Keratinocyte (primary cell): Measurements from ENCODE around the gene USP54. TPM values are rescaled to one million over a fixed set of nuclear protein-coding genes. Genes with fewer than 3 reads are reported as not detected.

Source experiments
- DNase-seq: peaks from one replicate; pipeline ENCODE4 v3.0.0-alpha.2; 2011; ENCODE audit warnings: low read depth, missing footprints, low spot score
- FAIRE-seq: peaks from 2 replicates; lab custom pipeline; 2011; peaks lifted over from hg19 to GRCh38; lab: Jason Lieb, UNC
- H2AFZ ChIP-seq: 2 replicates; pipeline ENCODE4 v1.6.0; 2012; ENCODE audit warnings: low read length, control low read depth, inconsistent platforms; ENCODE audit not compliant: control insufficient read depth
- H3K27ac ChIP-seq: 2 replicates; pipeline ENCODE4 v1.5.1; 2011; ENCODE audit warnings: low read length; ENCODE audit not compliant: control insufficient read depth, insufficient read depth
- H3K27me3 ChIP-seq: 3 replicates; pipeline ENCODE4 v1.6.0; 2011; ENCODE audit warnings: low read length; ENCODE audit not compliant: control insufficient read depth, insufficient read depth; ENCODE audit errors: extremely low read depth
- H3K36me3 ChIP-seq, 2 experiments: 2 replicates in 1 of 2; 3 replicates in 1 of 2; pipeline ENCODE4 v1.5.1; 2011; ENCODE audit warnings: low read length in 2 of 2, mild to moderate bottlenecking in 1 of 2; ENCODE audit not compliant: control insufficient read depth in 2 of 2, insufficient read depth in 2 of 2; ENCODE audit errors: extremely low read depth in 1 of 2
- H3K4me1 ChIP-seq: 3 replicates; pipeline ENCODE4 v1.5.1; 2011; ENCODE audit warnings: low read length; ENCODE audit not compliant: control insufficient read depth, insufficient read depth; ENCODE audit errors: extremely low read depth
- H3K4me2 ChIP-seq: 3 replicates; pipeline ENCODE4 v1.6.0; 2011; ENCODE audit warnings: low read depth, low read length; ENCODE audit not compliant: control insufficient read depth, insufficient read depth; ENCODE audit errors: extremely low read depth
- H3K4me3 ChIP-seq, 3 experiments: fragments of 200-600 bp in 1 of 3; sonication (generic) in 1 of 3; 2 replicates in 2 of 3; 3 replicates in 1 of 3; pipeline ENCODE4 v1.5.1; 2011 to 2016; ENCODE audit warnings: low read length in 3 of 3, mild to moderate bottlenecking in 3 of 3, control low read depth in 2 of 3, inconsistent platforms in 1 of 3, low read depth in 1 of 3, mixed read lengths in 1 of 3, mixed run types in 1 of 3, moderate library complexity in 1 of 3; ENCODE audit not compliant: control insufficient read depth in 2 of 3, insufficient read depth in 2 of 3; ENCODE audit errors: extremely low read depth in 1 of 3
- H3K79me2 ChIP-seq: 2 replicates; pipeline ENCODE4 v1.6.0; 2012; ENCODE audit warnings: low read length; ENCODE audit not compliant: control insufficient read depth, insufficient read depth
- H3K9ac ChIP-seq: 3 replicates; pipeline ENCODE4 v1.6.0; 2011; ENCODE audit warnings: low read length; ENCODE audit not compliant: control insufficient read depth, insufficient read depth; ENCODE audit errors: extremely low read depth
- H3K9me1 ChIP-seq: 3 replicates; pipeline ENCODE4 v1.6.0; 2011; ENCODE audit warnings: low read length; ENCODE audit not compliant: control insufficient read depth, insufficient read depth; ENCODE audit errors: extremely low read depth
- H3K9me3 ChIP-seq: 2 replicates; pipeline ENCODE4 v1.5.1; 2012; ENCODE audit warnings: low read depth, low read length; ENCODE audit not compliant: control insufficient read depth
- H4K20me1 ChIP-seq: 3 replicates; pipeline ENCODE4 v1.6.0; 2011; ENCODE audit warnings: low read length; ENCODE audit not compliant: control insufficient read depth, insufficient read depth; ENCODE audit errors: extremely low read depth
- EZH2 ChIP-seq: IDR thresholded peaks from one replicate; pipeline ENCODE4 v1.6.1; 2012; ENCODE audit warnings: inconsistent platforms, mild to moderate bottlenecking, low read length, moderate library complexity
- dilution Hi-C: fragments of 300-500 bp; cut with MboI; formaldehyde crosslinking; loops from one replicate; pipeline ENCODE4 v1.7.0; 2020; ENCODE audit warnings: low sequenced_read_pairs; ENCODE audit not compliant: extremely low pct_ligation_motif_present
- polyA plus RNA-seq, 5 experiments: library from polyadenylated mRNA; depleted of rRNA in 3 of 5; stranded (reverse) in 3 of 5; stranded (forward) in 1 of 5; unstranded in 1 of 5; fragments of >200 nt; gene quantifications; 1 replicate in 1 of 5; 2 replicates in 3 of 5; 3 replicates in 1 of 5; pipeline versions ENCODE4 v1.2.1 to v1.2.3, GENCODE V29; 2011 to 2012; ENCODE audit warnings: missing spikeins in 2 of 5, low read depth in 1 of 5, low replicate concordance in 1 of 5
- TF ChIP-seq, protein P1 (sequence below), 3 experiments: IDR thresholded peaks in 1 of 3; conservative IDR thresholded peaks in 1 of 3; optimal IDR thresholded peaks in 1 of 3; 2 replicates in 2 of 3; 3 replicates in 1 of 3; pipeline versions ENCODE3 to v1.5.1; 2011; ENCODE audit warnings: low read length in 3 of 3, mild to moderate bottlenecking in 3 of 3, moderate library complexity in 2 of 3, control low read depth in 1 of 3, inconsistent platforms in 1 of 3; ENCODE audit not compliant: insufficient read depth in 2 of 3; ENCODE audit errors: extremely low read depth in 1 of 3

The USP54 gene
- polyA plus RNA-seq, 1 donor (not counting 4 experiments of a cell fraction or from before 2014, with no cell fraction given): 7.6 TPM

DNA sequence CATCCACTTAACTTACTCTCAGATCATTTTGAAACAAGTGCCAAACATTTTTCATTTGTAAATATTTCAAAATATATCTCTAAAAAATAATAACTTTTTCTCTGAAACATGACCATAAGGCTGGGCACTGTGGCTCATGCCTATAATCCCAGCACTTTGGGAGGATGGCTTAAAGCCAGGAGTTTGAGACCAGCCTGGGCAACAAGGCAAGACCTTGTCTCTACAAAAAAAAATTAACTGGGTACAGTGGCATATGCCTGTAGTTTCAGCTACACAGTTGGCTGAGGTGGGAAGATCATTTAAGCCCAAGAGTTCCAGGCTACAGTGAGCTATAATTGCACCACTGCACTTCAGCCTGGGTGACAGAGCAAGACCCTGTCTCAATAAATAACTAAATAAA is 36.4 kb downstream of the USP54 start:
- no peak overlapping the region for H3K4me3 ChIP-seq
- no peaks in the 10 kb centered on the region for H3K27me3 ChIP-seq
- H4K20me1 ChIP-seq: no peaks in the 10 kb centered on the region

DNA sequence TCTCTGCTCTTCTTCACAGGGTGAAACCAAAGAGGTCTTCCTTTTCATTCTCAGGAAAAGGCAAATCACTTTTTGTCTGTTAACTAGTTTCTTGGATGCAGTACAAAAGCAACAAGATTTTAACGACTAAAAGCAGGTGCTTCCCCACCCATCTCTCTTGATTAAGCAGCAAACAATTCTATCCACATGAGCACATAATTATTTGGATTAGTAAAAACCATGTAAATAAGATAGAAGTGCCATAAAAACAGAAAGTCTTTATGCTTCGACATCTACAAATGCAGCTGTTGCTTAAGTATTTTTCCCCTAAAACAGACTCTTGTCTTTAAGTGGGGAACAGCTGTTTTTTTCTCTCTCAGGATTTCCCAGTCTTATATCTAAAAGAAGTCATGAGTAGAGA is 37.4 kb downstream of the USP54 start:
- no peak for TF ChIP-seq EZH2
- TF ChIP-seq, protein P1, sequence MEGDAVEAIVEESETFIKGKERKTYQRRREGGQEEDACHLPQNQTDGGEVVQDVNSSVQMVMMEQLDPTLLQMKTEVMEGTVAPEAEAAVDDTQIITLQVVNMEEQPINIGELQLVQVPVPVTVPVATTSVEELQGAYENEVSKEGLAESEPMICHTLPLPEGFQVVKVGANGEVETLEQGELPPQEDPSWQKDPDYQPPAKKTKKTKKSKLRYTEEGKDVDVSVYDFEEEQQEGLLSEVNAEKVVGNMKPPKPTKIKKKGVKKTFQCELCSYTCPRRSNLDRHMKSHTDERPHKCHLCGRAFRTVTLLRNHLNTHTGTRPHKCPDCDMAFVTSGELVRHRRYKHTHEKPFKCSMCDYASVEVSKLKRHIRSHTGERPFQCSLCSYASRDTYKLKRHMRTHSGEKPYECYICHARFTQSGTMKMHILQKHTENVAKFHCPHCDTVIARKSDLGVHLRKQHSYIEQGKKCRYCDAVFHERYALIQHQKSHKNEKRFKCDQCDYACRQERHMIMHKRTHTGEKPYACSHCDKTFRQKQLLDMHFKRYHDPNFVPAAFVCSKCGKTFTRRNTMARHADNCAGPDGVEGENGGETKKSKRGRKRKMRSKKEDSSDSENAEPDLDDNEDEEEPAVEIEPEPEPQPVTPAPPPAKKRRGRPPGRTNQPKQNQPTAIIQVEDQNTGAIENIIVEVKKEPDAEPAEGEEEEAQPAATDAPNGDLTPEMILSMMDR (optimal IDR thresholded peaks at IDR 0.05 in 1 of 3, IDR thresholded peaks at IDR 0.05 in 1 of 3, conservative IDR thresholded peaks at IDR 0.05 in 1 of 3; ENCODE audit: extremely low read depth in 1 of 3, insufficient read depth in 2 of 3, low read length in 3 of 3): no peak
- FAIRE-seq: no peak
- no peaks in the 10 kb centered on the region for H3K27me3 ChIP-seq
- H3K4me3 ChIP-seq: no peak overlapping the region
- no peaks in the 10 kb centered on the region for H3K4me1 ChIP-seq
- no peaks in the 10 kb centered on the region for H4K20me1 ChIP-seq
- no peak overlapping the region for H3K9ac ChIP-seq
- no peak for DNase-seq
- H3K36me3 ChIP-seq: no peaks in the 10 kb centered on the region
- H2AFZ ChIP-seq: no peak overlapping the region
- dilution Hi-C loops: no loop called here
- no peak overlapping the region for H3K4me2 ChIP-seq
- H3K27ac ChIP-seq: no peak overlapping the region
- no peaks in the 10 kb centered on the region for H3K9me3 ChIP-seq
- H3K9me1 ChIP-seq: no peaks in the 10 kb centered on the region
- no peaks in the 10 kb centered on the region for H3K79me2 ChIP-seq

More for the DNA sequence above, 36.4 kb downstream of the USP54 start:
- H3K4me2 ChIP-seq: no peak overlapping the region
- no peaks in the 10 kb centered on the region for H3K9me1 ChIP-seq
- no peak for FAIRE-seq
- H2AFZ ChIP-seq: no peak overlapping the region
- dilution Hi-C loops: no loop called here
- no peaks in the 10 kb centered on the region for H3K9me3 ChIP-seq
- H3K36me3 ChIP-seq: no peaks in the 10 kb centered on the region
- no peak overlapping the region for H3K9ac ChIP-seq
- no peak overlapping the region for H3K27ac ChIP-seq
- H3K4me1 ChIP-seq: no peaks in the 10 kb centered on the region
- no peak for DNase-seq
- H3K79me2 ChIP-seq: no peaks in the 10 kb centered on the region
- TF ChIP-seq, protein P1 (optimal IDR thresholded peaks at IDR 0.05 in 1 of 3, IDR thresholded peaks at IDR 0.05 in 1 of 3, conservative IDR thresholded peaks at IDR 0.05 in 1 of 3; ENCODE audit: extremely low read depth in 1 of 3, insufficient read depth in 2 of 3, low read length in 3 of 3): no peak
- TF ChIP-seq EZH2: no peak
